Measurements from ENCODE around the gene PI4K2B.

- no peak for TF ChIP-seq CTCF (optimal IDR thresholded peaks at IDR 0.05 in 1 of 3, IDR thresholded peaks at IDR 0.05 in 1 of 3, conservative IDR thresholded peaks at IDR 0.05 in 1 of 3; ENCODE audit: extremely low read depth in 1 of 3, insufficient read depth in 2 of 3, low read length in 3 of 3)
- no peak for TF ChIP-seq EZH2 (IDR thresholded peaks at IDR 0.05; ENCODE audit: low read length)
Observed at GRCh38 chr4:25307596-25307995, 73.8 kb downstream of the PI4K2B start.

Measured in keratinocyte (primary cell).